Measurements from ENCODE around the gene ATG4B.

GRCh38 chr2:241636182-241637017 lies 1.1 kb upstream of the ATG4B start:
- no peak for TF ChIP-seq CTCF (IDR thresholded peaks at IDR 0.05; ENCODE audit: low read length)
- no peak for TF ChIP-seq EZH2 (IDR thresholded peaks at IDR 0.05; ENCODE audit: borderline replicate concordance, low read length)
